Fibroblast of mammary gland (primary cell): Measurements from ENCODE around the gene TMEM234.

Source experiments
- DNase-seq: peaks from one replicate; pipeline ENCODE4 v3.0.0-alpha.2; 2010; ENCODE audit warnings: low read depth
- H3K4me3 ChIP-seq: 2 replicates; pipeline ENCODE4 v1.5.1; 2011; ENCODE audit warnings: low read depth, mild to moderate bottlenecking, low read length, moderate library complexity; ENCODE audit not compliant: control insufficient read depth
- TF ChIP-seq, protein P1 (sequence below): conservative IDR thresholded peaks from 2 replicates; pipeline ENCODE4 v1.5.1; 2011; ENCODE audit warnings: low read depth, low read length, inconsistent platforms; ENCODE audit not compliant: control insufficient read depth, insufficient read depth

TMEM234 gene

DNA sequence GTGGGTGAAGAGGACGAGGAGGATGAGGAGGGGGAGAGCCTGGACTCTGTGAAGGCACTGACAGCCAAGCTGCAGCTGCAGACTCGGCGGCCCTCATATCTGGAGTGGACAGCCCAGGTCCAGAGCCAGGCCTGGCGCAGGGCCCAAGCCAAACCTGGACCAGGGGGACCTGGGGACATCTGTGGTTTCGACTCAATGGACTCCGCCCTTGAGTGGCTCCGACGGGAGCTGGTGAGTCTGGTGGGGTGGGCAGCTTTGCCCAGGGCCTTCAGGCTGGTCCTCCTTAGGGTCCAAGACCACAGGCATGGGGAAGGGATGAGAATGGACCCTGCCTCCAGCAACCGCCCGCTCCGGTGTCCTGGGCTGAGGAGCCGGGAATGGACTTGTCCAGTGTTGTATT, 25.3 kb upstream of the TMEM234 start:
- DNase-seq = no peak
- TF ChIP-seq, protein P1, sequence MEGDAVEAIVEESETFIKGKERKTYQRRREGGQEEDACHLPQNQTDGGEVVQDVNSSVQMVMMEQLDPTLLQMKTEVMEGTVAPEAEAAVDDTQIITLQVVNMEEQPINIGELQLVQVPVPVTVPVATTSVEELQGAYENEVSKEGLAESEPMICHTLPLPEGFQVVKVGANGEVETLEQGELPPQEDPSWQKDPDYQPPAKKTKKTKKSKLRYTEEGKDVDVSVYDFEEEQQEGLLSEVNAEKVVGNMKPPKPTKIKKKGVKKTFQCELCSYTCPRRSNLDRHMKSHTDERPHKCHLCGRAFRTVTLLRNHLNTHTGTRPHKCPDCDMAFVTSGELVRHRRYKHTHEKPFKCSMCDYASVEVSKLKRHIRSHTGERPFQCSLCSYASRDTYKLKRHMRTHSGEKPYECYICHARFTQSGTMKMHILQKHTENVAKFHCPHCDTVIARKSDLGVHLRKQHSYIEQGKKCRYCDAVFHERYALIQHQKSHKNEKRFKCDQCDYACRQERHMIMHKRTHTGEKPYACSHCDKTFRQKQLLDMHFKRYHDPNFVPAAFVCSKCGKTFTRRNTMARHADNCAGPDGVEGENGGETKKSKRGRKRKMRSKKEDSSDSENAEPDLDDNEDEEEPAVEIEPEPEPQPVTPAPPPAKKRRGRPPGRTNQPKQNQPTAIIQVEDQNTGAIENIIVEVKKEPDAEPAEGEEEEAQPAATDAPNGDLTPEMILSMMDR = no peak

DNA sequence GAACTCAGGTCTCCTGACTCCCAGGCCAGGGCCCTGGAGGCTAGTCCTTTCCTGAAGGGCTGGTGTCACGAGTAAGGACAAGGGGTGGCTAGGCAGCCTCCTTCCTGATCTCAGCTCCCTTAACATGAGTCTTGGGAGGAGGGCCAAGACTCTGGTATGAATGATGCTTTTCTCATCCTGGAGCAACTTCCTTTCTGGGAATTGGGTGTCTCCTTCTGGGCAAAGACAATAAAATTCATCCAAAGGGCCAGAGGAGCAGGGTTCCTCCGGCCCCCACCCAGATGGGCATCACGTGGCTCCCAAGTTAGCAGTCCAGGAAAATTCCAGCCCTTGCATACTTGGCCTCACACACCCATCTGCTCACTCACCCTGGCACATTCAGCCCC, 24.7 kb upstream of the TMEM234 start, which contains the start of gene FAM167B:
Gene FAM167B (plus strand): TSS at position 335 of the 386 bp plus-strand sequence. CDS start 200 bp downstream, outside the sequence.
- TF ChIP-seq, protein P1 = no peak
- H3K4me3 ChIP-seq = no peak within 1 kb of the TSS

More for the DNA sequence above, 25.3 kb upstream of the TMEM234 start:
- H3K4me3 ChIP-seq = no peak overlapping the region

DNA sequence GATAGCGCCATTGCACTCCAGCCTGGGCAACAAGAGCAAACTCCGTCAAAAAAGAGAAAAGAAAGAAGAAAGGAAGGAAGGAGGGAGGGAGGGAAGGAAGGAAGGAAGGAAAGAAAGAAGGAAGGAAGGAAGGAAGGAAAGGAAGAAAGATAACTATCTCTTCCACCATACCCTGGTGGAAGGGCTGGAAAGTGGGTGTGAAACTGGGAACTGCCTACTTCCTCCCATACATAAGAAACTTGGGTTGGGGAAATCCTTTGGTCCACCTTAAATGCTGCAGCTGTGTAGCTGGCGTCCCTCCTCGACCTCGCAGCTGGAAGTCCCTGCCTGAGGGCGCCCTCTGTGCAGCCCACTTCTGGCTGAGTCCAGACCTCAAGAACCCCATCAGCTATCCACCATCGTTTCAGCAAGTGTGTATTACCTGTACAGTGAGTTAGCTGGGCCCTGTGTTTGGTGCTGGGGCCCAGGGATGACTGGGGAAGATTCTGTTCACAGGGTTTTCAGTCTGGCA, 20.2 kb upstream of the TMEM234 start:
- no peak for DNase-seq
- TF ChIP-seq, protein P1 = no peak
- H3K4me3 ChIP-seq = no peak overlapping the region

More for the DNA sequence above, 24.7 kb upstream of the TMEM234 start, which contains the start of gene FAM167B:
- peak; percentile 82 for DNase-seq

DNA sequence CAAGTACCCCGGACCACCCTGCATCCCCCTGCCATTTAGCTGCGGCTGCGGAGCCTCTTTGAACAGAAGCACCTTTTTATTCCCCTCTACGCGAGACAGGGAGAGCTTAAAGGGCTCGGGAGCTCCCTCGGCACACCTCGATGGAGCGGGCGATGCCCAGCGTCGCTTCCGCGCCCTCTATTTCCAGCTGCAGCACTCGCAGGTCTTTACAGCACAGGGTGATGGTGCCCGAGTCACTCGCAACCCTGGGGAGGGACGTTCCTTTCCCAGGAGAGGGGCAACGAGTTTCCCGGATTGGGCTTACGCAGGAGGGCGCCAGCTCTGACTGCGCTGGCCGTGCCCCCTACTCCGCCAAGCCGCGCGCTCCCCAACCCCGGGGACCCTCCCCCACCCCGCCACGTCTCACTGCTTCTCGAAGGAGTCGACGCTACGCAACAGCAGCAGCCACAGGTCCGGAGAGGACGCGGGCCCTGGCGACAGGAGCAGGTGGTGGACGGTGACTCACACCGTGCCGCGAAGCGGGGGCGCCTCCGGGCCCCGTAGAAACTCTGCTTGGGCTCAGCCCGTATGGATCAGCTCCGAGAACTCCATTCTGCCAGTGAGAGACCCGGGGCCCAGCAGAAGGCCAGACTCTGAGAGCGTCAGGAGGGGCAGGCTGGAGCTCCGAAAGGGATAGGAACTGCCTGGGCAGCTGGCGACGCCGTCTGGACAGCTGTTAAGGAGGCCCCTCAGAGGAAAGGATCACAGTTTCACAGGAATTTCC, 19.0 kb upstream of the TMEM234 start:
- H3K4me3 ChIP-seq = peak overlapping the region; percentile 46
- DNase-seq = peak; percentile 19
- TF ChIP-seq, protein P1 = no peak

DNA sequence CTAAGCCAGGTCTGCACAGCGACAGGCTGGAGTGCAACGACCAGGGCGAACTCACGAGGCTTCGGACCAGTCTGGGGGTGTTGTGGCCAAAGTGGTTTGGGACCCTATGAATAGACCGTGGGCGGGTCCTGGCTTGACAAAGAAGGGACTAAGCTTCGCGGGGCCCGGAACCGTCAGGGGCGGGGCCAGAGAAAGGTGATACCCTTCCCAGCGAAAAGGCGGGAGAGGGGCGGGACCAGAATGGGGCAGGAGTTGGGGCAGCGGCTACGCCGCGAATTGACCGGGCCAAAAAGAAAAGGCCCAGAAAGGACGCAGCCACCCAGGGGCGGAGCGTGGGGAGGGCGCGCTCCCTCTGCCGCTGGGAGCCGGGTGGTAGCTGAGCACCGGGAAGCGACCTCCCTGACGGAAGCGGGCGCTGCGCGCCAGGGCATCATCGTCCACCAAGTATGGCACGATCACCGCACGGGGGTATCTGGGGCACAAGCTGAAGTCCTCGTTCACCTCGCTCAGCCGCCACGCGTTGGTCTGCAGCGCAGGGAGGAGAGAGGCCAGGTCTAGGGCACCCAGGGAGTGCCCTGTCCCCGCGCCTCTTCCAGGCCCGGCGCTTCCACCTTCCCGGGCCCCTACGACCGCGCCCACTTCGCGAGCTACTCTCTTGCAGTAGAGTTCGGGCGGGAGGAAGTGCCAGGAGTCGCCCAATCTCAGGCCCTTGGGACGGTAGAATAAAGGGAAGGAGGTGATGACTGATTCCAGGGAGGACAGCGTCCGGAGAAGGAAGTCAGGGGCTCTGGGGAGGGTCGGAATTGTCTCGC, 18.2 kb upstream of the TMEM234 start:
- no peak for DNase-seq
- TF ChIP-seq, protein P1 = peak; percentile 7
- H3K4me3 ChIP-seq = peak overlapping the region; percentile 46

DNA sequence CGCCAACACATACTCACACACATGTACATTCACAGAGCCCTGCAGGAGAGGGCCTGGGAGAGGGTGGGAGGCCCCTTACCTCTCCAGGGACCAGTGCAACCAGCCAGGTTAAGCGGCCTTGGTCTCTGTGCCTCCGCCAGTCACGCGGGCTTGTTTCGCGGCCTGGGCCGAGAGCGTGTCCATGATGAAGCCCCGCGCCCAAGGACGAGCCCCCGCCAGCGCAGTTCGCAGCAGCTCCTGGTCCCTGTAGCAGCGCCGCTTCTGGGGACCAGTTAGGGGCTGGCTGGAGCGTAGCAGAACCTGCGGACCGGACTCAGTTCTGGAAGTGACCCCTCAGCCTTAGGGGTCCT, 17.6 kb upstream of the TMEM234 start:
- DNase-seq = no peak

More for the DNA sequence above, 17.6 kb upstream of the TMEM234 start:
- H3K4me3 ChIP-seq = no peak overlapping the region
- TF ChIP-seq, protein P1 = no peak
